Uterus (tissue), 2 donors: ENCODE measurements around the gene TAS2R16.

Source experiments
- POLR2A ChIP-seq, 2 donors: fragments of 450-650 bp; IDR thresholded peaks; one replicate each; pipeline ENCODE4 v1.6.1; 2016; ENCODE audit warnings: antibody characterized with exemption in 2 of 2, mild to moderate bottlenecking in 1 of 2, moderate library complexity in 1 of 2
- TF ChIP-seq, protein P1 (sequence below), 4 experiments: fragments of 200-600 bp in 2 of 4; fragments of 450-650 bp in 2 of 4; sonication (generic) in 2 of 4; IDR thresholded peaks; one replicate each; pipeline ENCODE4 v1.5.1; 2016 to 2019; ENCODE audit warnings: antibody characterized with exemption in 4 of 4, mild to moderate bottlenecking in 2 of 4, moderate library complexity in 1 of 4

- no peak for TF ChIP-seq POLR2A (IDR thresholded peaks at IDR 0.05)
- TF ChIP-seq, protein P1, sequence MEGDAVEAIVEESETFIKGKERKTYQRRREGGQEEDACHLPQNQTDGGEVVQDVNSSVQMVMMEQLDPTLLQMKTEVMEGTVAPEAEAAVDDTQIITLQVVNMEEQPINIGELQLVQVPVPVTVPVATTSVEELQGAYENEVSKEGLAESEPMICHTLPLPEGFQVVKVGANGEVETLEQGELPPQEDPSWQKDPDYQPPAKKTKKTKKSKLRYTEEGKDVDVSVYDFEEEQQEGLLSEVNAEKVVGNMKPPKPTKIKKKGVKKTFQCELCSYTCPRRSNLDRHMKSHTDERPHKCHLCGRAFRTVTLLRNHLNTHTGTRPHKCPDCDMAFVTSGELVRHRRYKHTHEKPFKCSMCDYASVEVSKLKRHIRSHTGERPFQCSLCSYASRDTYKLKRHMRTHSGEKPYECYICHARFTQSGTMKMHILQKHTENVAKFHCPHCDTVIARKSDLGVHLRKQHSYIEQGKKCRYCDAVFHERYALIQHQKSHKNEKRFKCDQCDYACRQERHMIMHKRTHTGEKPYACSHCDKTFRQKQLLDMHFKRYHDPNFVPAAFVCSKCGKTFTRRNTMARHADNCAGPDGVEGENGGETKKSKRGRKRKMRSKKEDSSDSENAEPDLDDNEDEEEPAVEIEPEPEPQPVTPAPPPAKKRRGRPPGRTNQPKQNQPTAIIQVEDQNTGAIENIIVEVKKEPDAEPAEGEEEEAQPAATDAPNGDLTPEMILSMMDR (IDR thresholded peaks at IDR 0.05): no peak
Observed at GRCh38 chr7:123034106-123034505, 38.6 kb upstream of the TAS2R16 start.
